RWPE1 (cell line): ENCODE measurements around the gene IP6K3.

ENCODE experiments used
- CTCF ChIA-PET: fragments of 350-600 bp; sonication (Branson Sonifier 250); formaldehyde crosslinking; extraction: SDS; loops from one replicate; lab custom pipeline; 2021; lab: Yijun Ruan, JAX
- POLR2A ChIA-PET: fragments of 400-600 bp; formaldehyde crosslinking; extraction: SDS; loops from one replicate; lab custom pipeline; 2020; ENCODE audit warnings: antibody characterized with exemption; ENCODE audit not compliant: low non-redundant PET; lab: Yijun Ruan, JAX
- DNase-seq: peaks from one replicate; pipeline ENCODE4 v3.0.0; 2012; ENCODE audit warnings: low spot score
- H3K27ac ChIP-seq: fragments of 450-650 bp; 2 replicates; pipeline ENCODE4 v1.5.1; 2017
- TF ChIP-seq, protein P1 (sequence below): fragments of 450-650 bp; conservative IDR thresholded peaks from 2 replicates; pipeline ENCODE4 v1.5.1; 2017; ENCODE audit warnings: low read depth, mild to moderate bottlenecking

IP6K3 gene

DNA sequence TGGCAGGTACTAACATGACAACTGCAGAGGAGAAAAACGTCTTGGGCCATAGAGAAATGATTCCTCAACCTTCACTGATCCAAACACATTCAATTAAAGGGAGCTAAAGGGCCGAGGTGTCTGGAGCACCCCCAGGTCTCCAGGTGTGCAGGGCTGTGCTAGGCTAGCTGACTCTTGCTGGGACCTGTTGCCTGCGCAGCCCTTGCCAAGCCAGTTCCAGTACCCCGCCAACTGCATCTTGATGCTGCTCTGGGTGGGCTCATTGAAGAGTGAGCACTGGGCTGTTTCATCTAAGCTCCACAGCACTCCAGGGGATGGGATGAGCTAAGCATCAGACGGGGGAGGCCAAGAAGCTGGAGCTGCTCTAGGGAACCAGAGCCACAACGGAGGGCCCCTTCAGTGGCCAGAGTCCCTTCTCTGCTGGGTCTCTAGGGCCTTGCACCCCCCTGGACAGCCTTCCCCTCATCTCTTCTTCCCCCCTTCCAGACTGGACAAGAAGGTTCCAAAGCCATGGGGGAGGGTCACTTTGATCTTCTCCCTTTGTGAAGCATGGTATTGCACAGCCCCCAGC lies 26.3 kb upstream of the IP6K3 start:
- TF ChIP-seq, protein P1, sequence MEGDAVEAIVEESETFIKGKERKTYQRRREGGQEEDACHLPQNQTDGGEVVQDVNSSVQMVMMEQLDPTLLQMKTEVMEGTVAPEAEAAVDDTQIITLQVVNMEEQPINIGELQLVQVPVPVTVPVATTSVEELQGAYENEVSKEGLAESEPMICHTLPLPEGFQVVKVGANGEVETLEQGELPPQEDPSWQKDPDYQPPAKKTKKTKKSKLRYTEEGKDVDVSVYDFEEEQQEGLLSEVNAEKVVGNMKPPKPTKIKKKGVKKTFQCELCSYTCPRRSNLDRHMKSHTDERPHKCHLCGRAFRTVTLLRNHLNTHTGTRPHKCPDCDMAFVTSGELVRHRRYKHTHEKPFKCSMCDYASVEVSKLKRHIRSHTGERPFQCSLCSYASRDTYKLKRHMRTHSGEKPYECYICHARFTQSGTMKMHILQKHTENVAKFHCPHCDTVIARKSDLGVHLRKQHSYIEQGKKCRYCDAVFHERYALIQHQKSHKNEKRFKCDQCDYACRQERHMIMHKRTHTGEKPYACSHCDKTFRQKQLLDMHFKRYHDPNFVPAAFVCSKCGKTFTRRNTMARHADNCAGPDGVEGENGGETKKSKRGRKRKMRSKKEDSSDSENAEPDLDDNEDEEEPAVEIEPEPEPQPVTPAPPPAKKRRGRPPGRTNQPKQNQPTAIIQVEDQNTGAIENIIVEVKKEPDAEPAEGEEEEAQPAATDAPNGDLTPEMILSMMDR, result no peak
- CTCF ChIA-PET, result interaction anchor here (0.6 to 5.4 kb wide), 5 partner anchors 11 to 383 kb away, joined by 3 to 41 read pairs (median 18); no protein-coding TSS in a partner anchor

DNA sequence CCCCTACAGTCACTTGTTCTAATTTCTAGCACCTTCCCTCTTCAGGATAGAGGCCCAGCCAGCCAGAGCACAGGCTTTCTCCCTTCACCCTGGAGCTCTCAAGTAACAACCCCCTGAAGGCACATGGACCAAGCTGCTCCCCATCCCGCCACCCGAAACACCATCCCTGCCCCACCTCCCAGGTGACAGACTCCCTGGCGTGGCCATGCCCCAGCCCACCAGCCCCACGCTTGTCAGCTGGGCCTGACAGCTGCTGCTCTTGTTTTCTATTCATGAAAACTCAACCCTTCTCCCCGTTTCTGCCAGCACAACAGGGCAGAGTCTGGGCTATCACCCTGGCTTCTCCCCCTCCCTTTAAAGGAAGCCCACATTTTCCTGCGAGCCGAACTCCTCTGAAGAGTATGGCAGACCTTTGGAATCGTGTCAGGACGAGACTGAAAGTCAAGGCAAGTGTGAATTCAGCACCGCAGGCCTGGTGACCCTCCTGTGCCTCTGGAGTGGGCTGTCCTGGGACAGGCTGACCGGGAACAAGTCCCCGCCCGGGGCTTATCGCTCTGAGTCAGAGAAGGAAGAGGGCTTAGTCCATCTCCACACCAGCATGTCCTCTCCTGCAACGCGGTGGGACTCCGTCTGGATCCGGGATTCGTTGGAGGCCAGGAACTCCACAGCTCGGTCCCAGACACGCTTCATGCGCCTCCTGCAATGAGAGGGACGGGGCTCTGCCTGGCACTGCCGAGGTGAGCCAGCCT lies 25.6 kb upstream of the IP6K3 start:
- CTCF ChIA-PET, result interaction anchor here (0.6 to 5.4 kb wide), 16 partner anchors 9 to 394 kb away, joined by 3 to 41 read pairs (median 6); partner anchors contain the start of gene IP6K3
- no peak for DNase-seq
- POLR2A ChIA-PET, result no interaction called here
- H3K27ac ChIP-seq, result peak overlapping the region; percentile 94
- TF ChIP-seq, protein P1, result no peak

More for the DNA sequence above, 26.3 kb upstream of the IP6K3 start:
- H3K27ac ChIP-seq, result peak overlapping the region; percentile 94
- POLR2A ChIA-PET, result no interaction called here
- DNase-seq, result no peak

DNA sequence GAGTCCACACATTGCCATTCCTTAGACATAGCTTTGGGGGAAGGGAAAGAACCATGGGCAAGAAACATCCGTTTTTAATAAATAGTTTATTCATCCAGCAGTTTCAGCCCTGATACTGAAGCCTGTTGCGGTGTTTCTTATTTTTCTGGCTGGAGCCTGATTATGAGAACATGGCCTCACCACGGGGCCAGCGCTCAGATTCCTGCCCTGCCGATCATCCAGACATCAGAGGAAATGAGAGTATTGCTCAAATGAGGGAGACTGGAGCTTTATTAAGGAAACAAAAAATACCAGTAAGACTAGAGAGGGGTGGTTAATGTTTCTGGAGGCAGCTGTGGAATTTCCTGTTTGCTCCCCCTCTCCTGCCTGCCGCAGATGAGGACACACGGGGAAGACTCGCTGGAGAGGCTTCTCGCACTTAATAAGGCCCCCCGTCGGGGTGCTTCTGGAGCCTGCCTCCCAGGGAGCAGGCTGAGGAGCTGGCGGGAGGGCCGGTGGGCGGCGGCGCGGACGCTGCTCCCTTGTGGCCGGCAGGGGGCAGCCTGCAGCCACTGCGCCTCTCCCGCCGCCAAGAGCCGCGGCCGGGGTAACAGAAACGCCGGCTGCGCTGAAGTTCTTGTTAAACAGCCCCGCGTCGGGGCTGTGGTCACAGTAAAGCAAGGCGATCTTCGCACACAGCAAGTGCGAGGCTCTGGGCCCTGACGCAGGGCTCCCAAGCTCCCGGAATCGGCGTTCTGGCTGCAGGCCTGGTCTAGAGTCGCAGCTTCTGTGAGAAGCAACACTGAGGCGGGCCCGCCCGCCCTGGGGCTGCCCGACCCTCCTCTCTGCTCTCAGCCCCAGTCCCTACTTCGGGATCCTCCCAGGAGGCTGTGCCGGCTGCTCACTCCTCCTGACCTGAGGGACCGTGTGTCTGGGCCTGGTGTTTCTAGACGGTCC lies 24.7 kb upstream of the IP6K3 start:
- CTCF ChIA-PET, result interaction anchor here (0.6 to 5.4 kb wide), 28 partner anchors 9 to 456 kb away, joined by 3 to 41 read pairs (median 4); partner anchors contain the start of genes IP6K3 and UQCC2
- H3K27ac ChIP-seq, result peak overlapping the region; percentile 94
- POLR2A ChIA-PET, result no interaction called here
- DNase-seq, result peak; percentile 69
- TF ChIP-seq, protein P1, result peak; percentile 94

DNA sequence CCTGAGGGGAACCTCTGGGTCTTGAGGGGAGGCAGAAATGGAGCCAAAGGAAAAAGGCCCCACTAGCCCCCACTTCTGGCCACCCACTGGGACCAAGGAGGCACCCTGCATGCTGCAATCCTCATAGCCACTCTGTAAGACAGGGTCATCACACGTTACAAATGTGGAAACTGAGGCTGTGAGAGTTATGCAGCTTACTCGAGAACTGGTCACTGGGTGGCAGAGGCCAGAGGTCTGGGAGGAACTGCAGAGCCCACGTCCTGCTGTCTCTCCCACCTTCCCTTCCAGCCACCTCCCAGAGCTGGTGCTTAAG lies 24.1 kb upstream of the IP6K3 start:
- peak overlapping the region; percentile 94 for H3K27ac ChIP-seq
- POLR2A ChIA-PET, result no interaction called here
- DNase-seq, result no peak
- CTCF ChIA-PET, result interaction anchor here (0.7 to 5.4 kb wide), 24 partner anchors 9 to 456 kb away, joined by 3 to 41 read pairs (median 4); partner anchors contain the start of genes IP6K3 and UQCC2
- TF ChIP-seq, protein P1, result no peak

DNA sequence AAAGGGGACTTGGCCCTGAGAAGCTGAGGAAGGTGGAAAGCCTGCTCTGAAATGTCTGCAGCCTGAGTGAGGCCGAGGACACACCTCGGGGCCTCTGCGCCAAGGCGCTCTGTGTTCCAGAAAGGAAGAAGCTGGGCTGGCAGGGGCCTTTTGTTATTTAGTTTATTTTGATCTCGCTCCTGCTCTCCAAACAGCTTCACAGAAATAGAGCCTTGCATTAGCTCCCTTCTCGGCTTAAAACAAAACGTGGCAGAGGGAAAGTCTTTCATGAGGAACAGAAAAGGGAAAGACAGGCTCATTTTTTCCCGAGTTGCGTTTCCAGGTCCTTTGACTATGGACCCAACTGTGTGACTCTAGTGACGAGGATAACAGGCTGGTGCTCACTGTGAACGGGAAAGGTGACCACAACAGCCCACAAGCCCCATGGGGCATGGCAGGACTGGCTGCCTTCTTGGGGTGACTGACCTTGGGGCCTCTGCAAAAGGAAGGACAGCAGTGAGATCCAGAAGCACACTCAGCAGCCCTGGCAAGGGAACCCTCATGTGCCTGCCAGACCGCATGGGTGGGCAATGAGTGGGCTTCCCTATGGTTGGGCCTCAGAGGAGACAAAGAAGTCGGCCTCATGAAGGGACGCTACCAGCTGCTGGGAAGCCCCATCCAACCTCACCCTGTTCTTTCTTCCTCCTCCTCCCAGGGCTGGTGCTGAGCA lies 23.6 kb upstream of the IP6K3 start:
- ChIA-PET POLR2A (interaction anchor here (1.1 kb wide), 1 partner anchor 59 kb away, joined by 4 read pairs; the partner anchor contains the start of gene UQCC2), CTCF (interaction anchor here (0.5 to 5.4 kb wide), 9 partner anchors 8 to 611 kb away, joined by 3 to 41 read pairs (median 5); partner anchors contain the start of gene UQCC2)
- peak overlapping the region; percentile 94 for H3K27ac ChIP-seq
- TF ChIP-seq, protein P1, result no peak
- DNase-seq, result no peak
